HG03520 (cell line): ENCODE measurements around the gene MRGPRF.
"Not testable (repeated sequence)": the region's sequence is repeated elsewhere in the genome, so short reads cannot be mapped to it uniquely, and the experiment has no call there.

Source experiments
- ATAC-seq: cut with Tn5 transposase; IDR thresholded peaks from one replicate; pipeline ENCODE4 v1.9.1; 2021; ENCODE audit warnings: mild to moderate bottlenecking, moderate library complexity; ENCODE audit not compliant: unreplicated experiment

Gene MRGPRF

DNA sequence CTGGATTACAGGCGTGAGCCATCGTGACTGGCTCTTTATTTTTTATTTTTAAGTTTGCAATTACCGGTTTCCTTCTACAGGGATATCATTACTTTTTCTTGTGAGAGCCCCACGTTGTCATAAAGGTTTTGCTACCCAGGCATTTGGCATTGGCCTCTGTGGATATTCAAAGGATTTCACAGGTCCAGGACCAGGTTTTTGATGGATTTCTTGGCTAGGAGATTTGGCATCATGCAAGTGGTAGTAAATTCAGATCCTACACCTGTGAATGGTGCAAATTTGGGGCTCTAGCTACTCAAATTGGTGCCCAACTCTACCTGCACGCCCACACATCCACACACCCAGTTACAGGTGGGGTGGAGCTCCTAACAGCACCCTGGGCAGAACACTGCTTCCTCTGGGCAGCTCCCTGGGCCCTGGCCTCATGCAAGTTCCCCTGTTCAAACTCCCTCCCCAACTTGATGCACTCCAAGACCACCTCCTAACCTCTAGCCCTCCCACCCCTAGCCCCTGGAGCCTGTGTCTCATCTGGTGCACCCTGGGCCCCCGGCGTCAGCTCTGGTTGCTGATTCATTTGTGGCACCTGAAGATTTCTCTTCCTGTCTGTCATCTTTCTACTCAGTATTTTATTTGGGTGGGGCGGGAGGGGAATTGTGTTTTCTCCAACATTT, 23.0 kb downstream of the MRGPRF start:
- ATAC-seq, result no peak

DNA sequence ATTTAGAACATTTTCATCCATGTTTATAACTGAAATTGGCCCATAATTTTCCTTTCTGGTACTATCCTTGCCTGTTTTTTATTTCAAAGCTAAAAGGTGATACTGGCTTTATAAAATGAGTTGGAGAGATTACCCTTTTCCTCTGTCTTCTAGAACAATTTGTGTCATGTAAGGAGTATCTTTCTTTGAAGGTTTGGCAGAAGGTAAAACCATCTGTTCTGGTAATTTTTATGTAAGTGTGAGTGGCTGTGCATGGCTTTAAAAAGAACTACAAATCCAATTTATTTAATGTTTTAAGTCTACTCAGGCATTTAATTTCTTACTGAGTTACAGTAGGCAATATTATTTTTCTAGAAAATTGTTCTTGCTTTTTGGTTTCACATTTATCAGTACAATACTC, 24.6 kb downstream of the MRGPRF start:
- no peak for ATAC-seq

DNA sequence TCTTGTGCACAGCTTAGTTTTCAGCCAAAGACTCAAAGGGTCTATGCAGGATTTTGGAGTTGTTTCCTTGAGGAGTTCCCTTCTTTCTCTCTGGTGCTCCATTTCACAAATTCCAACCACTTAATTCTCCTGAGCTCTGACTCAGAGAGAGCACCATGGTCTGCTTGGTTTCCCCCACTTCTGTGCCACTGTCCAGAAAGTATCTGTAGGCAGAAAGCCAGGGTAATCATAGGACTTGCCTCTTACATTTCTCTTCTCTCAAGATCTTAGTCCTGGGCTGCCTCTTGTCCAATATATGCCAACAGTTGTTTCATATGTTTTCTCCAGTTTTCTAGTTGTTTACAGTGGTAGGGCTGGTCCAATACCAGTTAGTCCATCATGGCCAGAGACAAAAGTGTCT, 25.8 kb downstream of the MRGPRF start:
- ATAC-seq, result no peak

DNA sequence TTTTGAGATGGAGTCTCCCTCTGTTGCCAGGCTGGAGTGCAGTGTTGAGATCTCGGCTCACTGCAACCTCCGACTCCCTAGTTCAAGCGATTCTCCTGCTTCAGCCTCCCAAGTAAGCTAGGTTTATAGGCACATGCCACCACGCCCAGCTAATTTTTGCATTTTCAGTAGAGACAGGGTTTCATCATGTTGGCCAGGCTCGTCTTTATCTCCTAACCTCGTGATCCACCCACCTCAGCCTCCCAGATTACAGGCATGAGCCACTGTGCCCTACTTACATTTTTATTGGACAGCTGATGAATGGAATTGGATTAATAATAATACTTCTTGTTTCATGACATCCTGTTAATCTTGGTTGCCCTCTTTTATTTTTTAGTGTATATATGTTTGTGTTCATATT, 29.2 kb downstream of the MRGPRF start:
- ATAC-seq, result no peak

DNA sequence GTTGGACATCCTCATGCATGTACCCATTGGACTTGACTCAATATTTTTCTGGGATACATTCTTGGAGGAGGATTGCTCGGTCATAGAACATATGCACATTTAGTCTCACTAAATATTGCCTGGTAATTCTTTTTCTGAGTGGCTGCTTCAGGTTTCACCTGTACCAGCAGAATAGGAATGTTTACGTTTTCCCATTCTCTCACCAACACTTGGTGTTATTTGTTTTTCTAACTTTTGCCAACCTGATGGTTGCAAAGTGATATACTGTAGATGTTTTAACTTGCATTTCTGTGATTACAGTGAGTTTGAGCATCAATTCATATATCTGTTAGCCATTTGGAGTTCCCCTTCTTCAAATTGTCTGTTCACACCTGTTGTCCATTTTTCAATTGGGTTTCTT, 30.9 kb downstream of the MRGPRF start:
- ATAC-seq, result no peak

DNA sequence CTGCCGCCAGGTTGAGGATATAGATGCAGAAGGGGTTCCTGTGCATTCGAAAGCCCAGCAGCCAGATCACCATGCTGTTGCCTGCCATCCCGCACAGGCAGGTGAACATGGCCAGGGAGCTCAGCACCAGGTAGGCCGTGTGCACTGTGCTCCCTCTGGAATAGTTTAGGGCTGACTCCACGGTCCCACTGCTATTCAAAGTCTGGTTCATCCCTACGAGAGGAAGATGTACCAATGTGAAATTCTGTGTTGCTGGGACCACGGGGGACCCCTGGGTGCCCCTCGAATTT, 32.3 kb downstream of the MRGPRF start, which contains the start of gene MRGPRD:
Gene MRGPRD, minus strand, starts transcription at position 211 of the 290 bp plus-strand sequence. Its CDS starts 0 bp downstream, at position 211.
- no peak for ATAC-seq

DNA sequence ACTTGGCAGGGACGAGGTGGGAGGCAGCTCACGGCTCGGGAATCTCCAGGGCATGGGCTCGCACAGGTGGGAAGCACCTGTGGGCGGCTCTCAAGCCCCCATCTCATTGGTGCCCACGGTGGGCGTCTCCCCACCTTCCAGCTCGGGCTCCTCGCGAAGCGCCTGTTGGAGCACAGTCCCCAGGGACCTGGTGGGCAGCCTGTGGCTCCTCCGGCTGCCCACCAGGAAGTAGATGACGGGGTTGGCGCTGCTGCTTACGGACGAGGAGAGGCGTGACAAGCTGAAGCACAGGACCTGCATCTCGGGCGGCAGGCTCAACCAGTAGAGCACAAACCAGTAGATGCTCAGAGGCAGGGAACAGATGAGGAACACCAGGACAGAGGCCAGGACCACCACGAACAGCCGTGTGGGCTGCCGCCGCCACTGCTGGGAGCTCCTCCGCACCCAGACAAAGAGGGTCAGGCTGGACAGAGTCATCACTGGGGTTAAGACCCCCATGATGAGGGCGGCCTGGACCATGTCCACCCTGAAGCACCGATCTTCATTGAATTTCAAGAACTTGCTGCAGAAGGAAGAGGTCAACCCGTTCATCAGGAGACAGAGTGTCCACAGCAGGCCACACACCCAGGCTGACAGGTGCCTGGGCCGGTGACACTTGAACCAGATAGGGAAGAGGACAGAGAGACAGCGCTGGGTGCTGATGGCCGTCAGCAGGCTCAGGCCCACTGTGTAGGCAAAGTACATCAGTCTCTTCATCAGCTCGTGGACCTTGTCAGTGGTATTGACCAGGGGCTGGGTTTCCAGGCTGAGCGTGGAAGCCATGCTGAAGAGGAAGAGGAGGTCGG, 32.9 kb downstream of the MRGPRF start:
- ATAC-seq, result no peak

DNA sequence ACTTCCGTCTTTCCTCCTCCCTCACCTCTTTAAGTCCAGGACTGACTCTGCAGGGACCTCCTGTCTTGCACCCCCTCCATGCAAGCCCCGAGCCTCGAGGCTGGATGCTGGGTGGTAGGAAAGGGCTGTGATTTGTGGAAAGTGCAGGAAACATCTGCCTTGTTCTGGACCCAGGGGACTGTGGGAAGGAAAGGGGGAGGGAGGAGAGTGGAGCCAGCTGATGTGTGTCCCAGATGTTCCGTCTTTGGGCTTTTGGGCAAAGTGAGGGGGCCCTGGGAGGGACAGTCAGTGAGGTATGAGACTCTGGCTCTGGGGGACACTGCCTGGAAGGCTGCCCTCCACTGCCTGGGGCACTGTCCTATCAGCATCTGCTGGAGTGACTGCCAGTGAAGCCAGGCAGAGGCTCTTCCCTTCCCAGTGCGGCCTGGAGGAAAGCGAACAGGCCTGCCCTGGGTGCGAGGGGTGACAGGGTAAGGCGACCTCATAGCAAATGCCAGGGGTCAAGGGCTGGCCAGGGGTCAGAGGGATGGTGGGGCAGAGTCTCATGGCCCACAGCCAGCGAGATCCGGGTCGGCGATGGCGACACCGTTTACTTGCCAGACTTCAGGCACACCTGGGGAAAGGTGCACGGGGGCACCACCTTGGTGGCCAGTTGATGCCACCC, 34.0 kb downstream of the MRGPRF start:
- ATAC-seq, result no peak

DNA sequence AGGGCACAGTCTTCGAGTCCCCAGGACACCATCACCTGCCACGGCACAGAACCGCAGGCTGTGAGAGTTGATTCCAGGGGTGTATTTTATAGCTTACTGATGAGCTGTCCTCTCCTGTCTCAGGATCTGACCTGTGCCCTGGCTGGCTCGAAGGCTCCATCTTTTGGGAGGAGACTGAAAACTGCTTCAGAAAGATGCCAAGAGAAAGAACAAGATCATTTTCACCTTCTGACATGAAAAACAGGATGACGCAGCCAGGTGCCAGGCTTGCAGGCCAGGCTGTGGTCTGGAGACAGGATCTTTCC, 34.5 kb downstream of the MRGPRF start:
- no peak for ATAC-seq

DNA sequence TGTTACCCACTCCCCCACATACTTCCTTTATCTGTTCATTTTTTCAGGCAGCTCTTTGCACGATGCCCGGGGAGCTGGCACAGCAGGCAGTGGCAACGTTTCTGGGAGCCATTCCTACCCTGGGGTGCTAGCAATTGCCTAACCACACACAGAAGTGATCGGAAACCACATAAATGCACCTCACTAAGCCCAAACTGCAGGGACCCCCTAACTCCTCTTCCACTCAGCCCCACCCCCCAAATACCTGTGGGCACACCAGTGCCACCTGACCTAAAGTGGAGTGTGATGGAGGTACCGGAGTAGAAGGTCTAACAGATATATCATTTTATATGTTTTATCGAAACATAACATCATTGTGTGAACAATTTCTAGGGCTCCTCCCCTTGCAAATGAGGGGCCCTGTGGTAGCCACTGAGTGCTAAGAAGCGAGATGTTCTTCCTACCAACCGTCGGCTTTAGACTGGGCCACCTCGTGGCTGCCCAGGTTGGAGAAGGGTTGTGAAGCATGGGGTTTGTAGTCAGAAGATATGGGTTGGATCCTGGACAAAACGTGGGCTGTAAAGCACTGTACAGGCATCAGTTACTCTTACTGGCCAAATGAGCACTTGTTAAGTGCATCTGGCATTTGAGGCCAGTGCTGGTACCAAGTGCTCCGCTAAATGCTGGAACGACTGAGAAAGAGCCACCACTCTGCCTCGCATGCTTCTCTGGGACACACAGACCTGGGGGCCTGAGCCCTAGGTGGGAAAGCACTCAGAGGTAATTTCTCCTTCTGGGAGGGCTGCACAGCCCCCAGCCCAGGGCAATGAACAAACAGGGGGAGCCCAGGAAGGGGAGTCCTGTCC, 35.0 kb downstream of the MRGPRF start:
- ATAC-seq, result no peak

DNA sequence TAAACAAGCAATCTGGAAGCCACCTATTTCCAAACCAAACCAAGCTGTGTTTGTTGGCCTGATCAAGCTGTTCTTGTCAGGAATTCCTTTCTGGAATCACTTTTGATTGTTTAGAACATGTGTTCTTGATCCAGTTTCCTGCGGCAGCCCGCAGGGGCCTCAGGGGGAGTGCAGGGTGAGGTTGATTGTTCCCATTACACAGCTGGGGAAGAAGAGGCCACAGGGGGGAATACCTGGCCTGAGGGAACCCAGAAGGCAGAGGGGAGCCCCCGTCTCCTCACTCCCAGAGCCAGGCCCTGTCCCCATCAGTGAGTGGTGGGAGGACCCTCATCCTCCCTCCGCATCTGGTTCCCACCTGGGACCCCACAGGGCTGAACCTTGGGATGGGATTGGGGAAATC, 36.5 kb downstream of the MRGPRF start:
- ATAC-seq, result no peak

DNA sequence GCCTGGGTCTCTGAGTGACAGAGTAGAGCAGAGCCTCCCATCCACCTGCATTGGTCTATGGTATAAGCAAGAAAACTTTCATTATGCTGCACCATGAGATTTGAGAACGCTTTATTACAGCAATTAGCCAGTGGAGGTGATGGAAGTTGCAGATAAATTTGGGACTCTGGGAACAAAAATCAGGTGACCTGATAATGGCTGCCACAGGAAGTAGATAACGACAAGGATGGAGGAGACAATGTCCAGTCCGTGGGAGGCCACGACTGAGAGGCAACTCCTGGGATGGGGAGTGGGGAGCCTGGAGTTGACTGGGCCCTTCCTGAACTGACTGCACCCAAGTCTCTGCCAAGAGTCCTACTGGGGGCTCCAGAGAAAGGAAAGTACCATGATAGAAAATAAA, 37.0 kb downstream of the MRGPRF start:
- ATAC-seq, result no peak

DNA sequence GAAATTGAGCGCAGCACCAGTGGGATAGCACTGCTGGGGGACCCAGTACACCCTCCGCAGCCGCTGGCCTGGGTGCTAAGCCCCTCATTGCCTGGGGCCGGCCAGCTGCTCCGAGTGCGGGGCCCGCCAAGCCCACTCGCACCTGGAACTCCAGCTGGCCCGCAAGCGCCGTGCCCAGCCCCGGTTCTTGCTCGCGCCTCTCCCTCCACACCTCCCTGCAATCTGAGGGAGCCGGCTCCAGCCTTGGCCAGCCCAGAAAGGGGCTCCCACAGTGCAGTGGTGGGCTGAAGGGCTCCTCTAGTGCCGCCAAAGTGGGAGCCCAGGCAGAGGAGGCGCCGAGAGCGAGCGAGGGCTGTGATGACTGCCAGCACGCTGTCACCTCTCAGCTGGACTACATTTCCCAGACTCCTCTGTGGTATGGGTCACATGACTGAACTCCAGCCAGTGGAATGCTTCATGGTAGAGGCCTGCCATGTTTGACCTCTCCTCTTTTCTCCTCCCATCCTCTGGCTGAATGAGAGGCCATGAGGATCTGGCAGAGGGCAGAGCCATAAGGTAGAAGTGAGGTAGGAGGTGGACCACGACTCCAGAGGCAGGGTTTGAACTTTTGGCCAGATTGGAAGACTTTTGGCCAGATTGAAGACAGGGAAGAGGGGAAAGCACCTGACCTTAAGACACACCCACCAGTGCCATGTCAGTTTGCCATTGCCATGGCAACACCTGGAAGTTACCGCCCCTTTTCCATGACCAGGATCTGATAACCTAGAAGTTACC, 38.4 kb downstream of the MRGPRF start:
- ATAC-seq, result no peak

DNA sequence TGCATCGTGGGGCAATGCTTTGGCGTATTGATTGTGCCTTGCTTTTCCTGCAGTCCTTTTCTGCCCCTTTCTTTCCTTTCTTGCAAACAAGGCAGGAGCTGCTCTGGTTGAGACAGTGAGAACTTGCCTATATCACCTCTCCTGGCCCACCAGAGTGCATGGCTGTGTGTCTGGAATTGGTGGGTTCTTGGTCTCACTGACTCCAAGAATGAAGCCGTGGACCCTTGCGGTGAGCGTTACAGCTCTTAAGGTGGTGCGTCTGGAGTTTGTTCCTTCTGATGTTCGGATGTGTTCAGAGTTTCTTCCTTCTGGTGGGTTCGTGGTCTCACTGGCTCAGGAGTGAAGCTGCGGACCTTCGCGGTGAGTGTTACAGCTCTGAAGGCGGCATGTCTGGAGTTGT, 39.3 kb downstream of the MRGPRF start:
- not testable (repeated sequence) for ATAC-seq

DNA sequence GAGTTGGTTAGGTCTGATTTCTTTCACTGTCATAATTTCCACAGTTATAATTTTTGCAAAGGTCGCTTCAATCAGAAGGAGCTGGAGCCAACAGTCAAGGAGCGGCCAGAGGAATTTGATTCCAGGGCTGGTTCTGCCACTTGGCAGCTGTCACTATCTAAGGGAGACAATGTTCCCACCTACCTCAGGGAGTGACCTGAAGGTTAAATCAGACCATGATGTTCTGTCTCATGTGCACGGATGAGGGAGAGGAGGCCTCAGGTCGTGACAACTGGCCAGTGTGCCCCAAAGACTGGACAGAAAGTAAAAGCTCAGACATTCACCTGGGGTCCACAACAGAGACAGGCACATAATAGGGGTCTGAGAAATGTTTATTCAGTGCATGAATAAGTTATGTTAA, 39.8 kb downstream of the MRGPRF start:
- no peak for ATAC-seq

DNA sequence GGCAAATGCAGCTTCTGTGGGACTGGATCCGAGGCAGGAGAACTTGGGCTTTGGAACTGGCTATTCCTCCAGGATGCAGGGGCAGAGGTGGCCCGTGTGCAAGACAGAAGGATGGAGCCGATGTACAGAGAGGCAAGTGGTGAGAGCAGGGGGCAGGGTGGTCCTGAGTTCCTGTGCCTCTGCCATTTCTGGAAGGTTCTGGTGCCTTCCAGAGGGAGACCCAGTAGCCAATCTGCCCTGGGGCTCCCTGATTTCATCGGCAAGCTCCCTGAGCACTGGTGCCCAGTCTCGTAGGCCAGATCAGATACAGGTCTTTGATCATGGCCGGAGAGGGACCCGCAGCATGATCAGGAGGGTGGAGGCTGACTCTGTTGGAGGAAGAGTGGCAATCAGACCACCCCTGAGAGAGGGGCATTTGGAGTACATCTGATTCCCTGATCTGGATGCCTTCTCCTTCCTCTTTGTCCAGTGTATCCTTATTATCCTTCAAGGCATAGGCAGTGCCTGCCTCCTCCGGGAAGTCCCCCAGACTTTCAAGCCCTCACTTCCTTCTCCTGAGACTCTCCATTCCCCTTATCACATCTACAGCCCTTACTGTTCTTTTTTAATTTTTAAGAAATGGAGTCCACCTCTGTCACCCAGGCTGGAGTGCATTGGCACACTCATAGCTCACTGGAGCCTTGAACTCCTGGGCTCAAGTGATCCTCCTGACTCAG, 42.0 kb downstream of the MRGPRF start:
- ATAC-seq, result no peak

DNA sequence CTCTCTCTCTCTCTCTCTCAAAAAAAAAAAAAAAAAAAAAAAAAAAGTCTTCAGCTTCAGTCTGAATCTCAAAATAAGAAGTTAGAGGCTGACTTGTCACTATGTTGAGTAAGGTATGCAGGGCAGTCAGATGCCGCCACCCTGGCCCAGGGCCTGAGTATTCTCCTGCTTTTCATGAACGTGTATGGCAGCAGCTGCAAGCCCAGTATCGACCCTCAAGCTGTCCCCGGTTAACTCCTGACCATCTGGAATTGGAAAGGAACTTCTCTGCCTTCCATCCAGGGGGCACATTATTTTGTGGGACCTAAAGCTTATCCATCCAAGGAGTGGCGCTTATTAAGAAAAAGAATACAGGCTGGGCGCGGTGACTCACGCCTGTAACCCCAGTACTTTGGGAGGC, 43.7 kb downstream of the MRGPRF start:
- ATAC-seq, result no peak

DNA sequence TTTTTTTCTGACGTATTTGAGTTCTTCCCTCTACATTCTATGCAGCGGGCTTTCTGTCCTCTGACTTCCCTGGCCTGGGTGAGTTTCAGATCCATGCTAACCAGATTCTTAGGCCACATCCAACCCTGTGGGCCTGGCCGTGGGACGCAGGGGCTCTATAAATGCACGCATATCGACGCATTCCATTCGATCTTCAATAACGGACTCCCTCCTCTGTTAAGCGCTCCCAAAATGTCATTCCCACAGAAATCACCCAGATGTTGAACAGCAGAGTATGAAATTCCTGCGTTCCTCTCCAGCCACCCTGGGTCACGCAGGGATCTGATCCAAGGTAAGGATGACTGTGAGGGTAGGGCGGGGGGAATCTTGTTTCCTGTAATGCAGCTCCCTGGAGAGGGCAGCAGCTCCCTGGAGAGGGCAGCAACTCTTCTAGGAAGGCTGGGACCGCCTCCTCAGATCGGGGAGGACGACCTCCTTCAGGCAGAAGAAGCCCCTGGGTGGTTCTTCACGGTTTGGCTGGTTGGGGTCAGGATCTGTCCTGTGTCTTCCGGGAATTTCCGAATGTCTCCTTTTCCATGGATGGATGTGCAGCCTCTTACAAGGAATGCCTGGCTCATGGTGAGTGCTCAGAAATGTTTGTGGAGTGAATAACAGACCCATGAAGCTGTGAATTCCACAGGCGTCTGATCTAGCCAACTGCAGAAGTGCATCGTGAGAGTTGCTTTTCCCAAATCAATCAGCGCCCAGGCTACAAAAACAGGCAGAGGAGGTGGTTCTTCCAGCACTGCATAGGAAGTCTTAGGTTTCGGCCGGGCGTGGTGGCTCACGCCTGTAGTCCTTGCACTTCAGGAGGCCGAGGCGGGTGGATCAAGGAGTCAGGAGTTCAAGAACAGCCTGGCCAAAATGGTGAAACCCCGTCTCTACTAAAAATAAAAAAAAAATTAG, 44.5 kb downstream of the MRGPRF start:
- ATAC-seq, result no peak
